GM21390 (cell line): ENCODE data around the gene KCNT2.
"Not testable (repeated sequence)": the region's sequence is repeated elsewhere in the genome, so short reads cannot be mapped to it uniquely, and the experiment has no call there.

Experiments used
- ATAC-seq: cut with Tn5 transposase; IDR thresholded peaks from one replicate; pipeline ENCODE4 v1.9.1; 2021; ENCODE audit not compliant: unreplicated experiment

Gene KCNT2

DNA sequence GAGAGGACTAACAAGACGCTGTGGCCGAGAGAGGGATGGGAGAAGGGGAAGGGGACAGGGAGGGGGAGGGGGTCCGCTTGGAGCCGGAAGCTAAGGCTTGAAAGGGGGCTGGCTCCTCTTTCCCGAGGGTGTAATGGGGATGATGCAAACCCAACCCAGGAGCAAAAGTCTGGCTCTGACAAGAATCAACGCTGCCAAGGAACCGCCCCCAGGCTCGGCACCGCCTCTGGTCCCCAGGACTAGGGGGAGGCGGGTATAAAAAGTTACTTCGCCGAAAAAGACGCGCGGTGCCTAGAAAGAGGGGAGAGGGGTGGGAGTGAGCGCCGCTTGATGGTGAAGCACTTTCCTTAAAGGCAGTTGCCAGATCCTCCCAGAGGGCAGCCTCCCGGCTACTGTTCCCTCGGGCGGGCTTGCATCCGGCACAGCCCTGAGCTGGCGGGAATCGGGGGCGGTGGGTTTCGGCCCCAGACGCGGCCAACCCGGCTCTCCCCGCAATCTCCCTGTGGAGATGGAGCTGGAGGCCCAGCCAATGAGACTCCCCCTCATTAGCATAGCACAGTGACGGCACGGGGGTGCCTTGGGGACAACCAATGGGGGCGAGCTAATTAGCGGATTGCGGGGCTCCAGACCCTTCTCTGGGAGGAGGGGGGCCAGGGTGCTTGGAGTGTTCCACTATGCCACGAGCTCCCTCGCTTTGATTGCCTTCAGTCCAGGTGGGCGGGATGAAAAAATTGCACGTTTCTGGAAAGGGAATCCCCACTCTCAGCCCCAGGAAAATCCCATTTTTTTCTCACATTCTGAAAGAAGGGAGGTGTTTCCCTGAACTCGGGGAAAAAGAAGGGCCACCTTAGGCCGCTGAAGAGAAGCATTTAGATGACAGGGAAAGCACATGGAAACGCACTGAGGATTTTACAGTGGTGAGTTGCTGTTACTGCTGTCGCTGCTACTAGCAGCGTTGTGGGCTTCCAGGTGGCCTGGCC is at the start of gene KCNT2:
Gene KCNT2 (minus strand): TSS at position 51 of the 980 bp plus-strand sequence. CDS start 131 bp downstream, outside the sequence.
- peak; percentile 46 for ATAC-seq

- no peak for ATAC-seq
Observed at GRCh38 chr1:196655494-196655893, 47.3 kb upstream of the KCNT2 start.

GRCh38 chr1:196655071-196655470 is 46.8 kb upstream of the KCNT2 start:
- no peak for ATAC-seq

DNA sequence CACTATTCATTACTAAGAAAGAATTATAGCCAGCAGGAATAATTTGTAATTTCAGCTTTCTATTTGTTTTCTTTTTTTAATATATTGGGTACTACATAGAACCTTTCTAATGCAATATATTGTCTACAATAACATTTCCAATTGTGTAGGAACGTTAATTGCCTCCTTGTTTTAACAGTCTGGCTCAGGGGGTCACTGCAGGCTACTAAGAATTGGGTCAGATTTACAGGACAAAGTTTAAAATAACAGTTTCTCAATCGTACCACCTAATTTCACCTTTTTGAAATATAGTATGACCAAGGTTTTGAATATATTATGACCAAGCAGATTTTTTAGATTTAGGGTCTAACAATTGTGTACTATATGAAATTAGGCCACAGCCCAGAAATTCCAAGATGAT is 46.0 kb upstream of the KCNT2 start:
- ATAC-seq, result no peak

DNA sequence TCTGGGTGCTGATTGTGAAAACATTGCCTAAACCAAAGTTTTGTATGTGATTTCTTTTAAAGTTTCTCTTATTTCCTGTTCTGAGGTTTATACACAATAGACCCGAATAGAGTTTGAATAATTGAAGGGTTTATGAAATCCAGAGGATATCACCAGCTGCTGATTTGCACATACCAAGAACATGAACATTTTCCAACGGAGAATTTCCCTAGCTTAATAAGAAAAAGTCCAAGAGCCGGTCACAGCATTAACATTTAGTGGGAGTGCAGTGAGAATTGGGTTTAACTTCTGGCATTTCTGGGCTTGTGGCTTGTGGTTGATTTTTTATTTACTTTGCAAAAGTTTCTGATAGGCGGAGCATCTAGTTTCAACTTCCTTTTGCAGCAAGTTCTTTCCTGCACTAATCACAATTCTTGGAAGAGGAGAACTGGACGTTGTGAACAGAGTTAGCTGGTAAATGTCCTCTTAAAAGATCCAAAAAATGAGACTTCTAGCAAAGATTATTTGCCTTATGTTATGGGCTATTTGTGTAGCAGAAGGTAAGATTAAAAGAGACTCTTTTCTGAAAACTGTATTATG is 43.5 kb upstream of the KCNT2 start, which contains the start of gene CFH:
Gene CFH (plus strand): TSS at position 407 of the 579 bp plus-strand sequence. CDS start 75 bp downstream, at position 482.
- ATAC-seq, result no peak

DNA sequence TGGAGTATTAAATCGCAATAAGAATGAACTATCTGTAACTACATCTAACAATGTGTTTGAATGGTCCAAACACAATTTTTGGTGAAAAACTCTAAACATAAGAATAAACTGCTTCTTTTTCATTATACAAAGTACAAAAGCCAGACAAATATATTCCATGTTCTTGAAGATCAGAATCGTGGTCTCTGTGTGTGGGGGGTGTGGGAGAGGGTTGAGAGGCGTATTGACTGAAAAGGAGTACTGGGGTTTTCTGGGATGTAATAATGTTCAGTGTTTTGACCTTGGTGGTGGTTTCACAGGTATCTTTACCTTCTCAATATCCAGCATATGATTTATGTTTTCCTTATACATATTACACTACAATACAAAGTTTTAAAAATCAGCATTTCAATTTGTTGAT is 42.8 kb upstream of the KCNT2 start:
- no peak for ATAC-seq

- ATAC-seq, result no peak
Observed at GRCh38 chr1:196650403-196650802, 42.2 kb upstream of the KCNT2 start.

DNA sequence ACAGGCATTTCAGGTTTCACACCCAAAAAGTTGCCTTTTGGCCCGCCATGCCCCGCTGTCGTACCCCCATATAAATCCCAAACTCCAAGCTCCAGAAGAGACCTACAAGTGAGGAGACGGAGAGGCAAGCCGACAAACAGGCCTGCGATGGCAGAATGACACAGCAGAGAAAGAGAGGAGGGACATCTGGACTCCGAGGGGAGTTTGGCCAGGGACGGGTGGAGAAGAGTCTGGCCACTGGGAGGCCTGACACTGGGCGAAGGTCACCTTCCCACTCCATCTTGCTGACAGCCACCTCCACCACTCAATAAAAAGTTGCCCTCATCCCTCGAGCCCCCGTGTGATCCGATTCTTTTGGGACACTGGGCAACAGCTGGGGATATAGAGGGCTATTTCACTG is 41.8 kb upstream of the KCNT2 start:
- no peak for ATAC-seq

- no peak for ATAC-seq
Observed at GRCh38 chr1:196640976-196641375, 32.7 kb upstream of the KCNT2 start.

GRCh38 chr1:196639291-196639690 is 31.1 kb upstream of the KCNT2 start:
- not testable (repeated sequence) for ATAC-seq

- ATAC-seq, result no peak
Observed at GRCh38 chr1:196638466-196638865, 30.2 kb upstream of the KCNT2 start.

- ATAC-seq, result no peak
Observed at GRCh38 chr1:196637606-196638005, 29.4 kb upstream of the KCNT2 start.

GRCh38 chr1:196628838-196629237 is 20.6 kb upstream of the KCNT2 start:
- no peak for ATAC-seq

GRCh38 chr1:196623079-196623478 is 14.8 kb upstream of the KCNT2 start:
- no peak for ATAC-seq

DNA sequence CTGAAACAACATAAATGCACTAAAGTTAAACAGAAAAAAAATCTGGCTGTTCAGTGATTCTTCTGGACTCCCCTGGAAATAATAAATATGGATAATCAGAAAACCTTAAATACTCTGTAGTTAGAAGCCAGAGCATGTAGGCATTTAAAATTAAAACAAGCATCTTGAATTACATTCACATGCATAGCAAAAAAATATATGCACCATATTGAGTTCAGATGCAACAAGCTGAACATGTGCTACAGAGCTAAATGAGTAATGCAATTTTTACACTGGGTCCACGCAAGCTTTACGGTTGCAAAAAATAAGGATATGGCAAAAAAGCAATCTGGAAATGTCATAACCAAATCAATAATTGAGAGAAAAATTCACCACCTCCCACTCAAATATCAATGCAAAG is 11.5 kb upstream of the KCNT2 start:
- no peak for ATAC-seq

GRCh38 chr1:196611873-196612272 is 3.6 kb upstream of the KCNT2 start:
- ATAC-seq, result no peak

DNA sequence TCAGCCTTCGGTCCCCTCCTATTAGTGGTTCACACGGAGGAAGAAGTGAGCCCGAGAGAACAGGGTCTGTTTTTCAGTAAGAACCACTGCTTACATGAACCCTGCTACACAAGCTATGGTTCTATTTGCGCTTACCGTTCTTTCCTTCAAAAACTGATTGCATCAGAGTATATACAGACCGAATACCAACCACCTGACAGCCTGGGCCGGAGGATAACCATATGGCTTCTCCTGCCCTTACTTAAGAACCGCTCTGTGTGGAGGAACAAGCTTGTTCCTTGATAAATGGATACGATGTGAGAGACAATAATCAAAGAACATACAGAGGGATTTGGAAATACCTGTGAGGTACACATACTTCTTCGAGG is 1.1 kb upstream of the KCNT2 start:
- ATAC-seq, result peak; percentile 13

- ATAC-seq, result no peak
Observed at GRCh38 chr1:196607981-196608380, 259 bp downstream of the KCNT2 start.

- ATAC-seq, result no peak
Observed at GRCh38 chr1:196603651-196604050, 4.6 kb downstream of the KCNT2 start.

DNA sequence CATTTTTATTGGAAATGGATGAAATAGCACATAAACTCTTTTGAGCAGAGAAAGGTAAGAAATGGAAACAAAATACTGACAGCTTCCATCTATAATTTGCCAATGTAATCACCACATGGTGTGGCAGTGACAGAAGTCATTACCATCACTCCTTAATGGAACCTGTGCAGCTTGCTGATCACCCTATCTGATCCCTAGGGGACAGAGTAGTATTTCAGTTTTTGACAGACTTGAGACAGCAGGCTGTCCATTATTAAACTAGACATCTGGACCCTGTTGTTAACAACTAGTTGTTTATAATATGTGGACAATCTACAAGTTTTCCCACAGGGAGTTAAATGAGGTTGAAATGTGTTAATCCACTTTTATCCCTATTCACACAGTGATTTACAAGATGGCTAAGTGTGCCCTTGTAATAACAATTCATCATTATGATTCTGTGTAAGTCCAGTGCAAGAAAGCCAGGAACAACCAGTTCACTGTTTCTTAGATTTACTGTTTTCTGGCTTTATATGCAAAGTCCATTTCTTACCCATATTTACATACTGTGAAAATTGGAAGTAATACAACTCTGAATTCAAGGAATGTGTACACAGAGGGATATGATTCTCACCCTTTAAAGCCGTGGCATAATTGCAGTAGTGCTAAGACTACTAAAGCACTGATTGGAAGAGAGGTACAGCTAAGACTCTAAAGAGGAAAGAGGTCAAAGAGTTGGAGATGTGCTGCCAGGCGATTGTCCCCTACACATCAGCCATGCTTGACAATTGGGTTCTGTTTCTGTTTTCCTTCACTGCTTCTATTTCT is 9.1 kb downstream of the KCNT2 start:
- ATAC-seq, result no peak

DNA sequence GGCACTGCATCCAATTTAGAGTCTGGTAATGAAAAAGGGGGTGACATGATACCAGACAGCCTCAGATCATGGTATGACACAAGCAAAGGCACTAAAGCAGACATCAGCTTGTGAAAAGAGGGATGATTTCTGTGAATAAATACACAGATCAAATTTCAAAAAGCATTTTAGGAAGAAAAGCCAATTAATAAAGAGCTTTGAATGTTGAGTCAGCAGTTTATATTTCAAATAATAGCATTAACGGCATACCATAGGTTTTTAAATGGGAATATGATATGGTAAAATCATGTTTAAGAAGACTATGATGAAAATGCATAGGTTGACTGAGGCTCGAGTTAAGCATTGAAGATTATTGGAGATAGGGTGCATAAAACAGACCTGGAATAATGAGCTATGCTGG is 13.5 kb downstream of the KCNT2 start:
- ATAC-seq, result no peak
